ENCODE data around the gene TAB2. TPM values are rescaled to one million over a fixed set of nuclear protein-coding genes. Genes with fewer than 3 reads are reported as not detected.

Gene TAB2
- total and polyA plus RNA-seq, 4 donors = 22.2 to 68.6 (median 58.9) TPM

GRCh38 chr6:149302723-149303122 is 14.8 kb upstream of the TAB2 start:
- Histone ChIP-seq H3K4me3 (ENCODE audit: low read length in 2 of 2) (no peak overlapping the region), H3K4me1 (ENCODE audit: control insufficient read depth in 1 of 2, insufficient read depth in 2 of 2, low read length in 2 of 2) (no peaks in the 10 kb centered on the region), H3K36me3 (ENCODE audit: control insufficient read depth in 1 of 2, insufficient read depth in 2 of 2, low read length in 1 of 2) (no peaks in the 10 kb centered on the region), H3K27ac (ENCODE audit: low read depth in 1 of 2, low read length in 2 of 2) (no peak overlapping the region), H3K9me3 (ENCODE audit: control insufficient read depth, low read length) (no peaks in the 10 kb centered on the region), H3K27me3 (ENCODE audit: control insufficient read depth in 1 of 2, insufficient read depth in 2 of 2, low read length in 1 of 2) (no peaks in the 10 kb centered on the region)
- intact Hi-C loops (cut with DNase I) = no loop called here
- 95 to 96% methylated on average over 3 of the region's 3 CpGs for WGBS, 2 donors
- ATAC-seq (ENCODE audit: low FRiP score) (no peak), DNase-seq (no peak)

- DNase-seq = no peak
- no peaks in the 10 kb centered on the region for H3K36me3 ChIP-seq (ENCODE audit: control insufficient read depth in 1 of 2, insufficient read depth in 2 of 2, low read length in 1 of 2)
- H3K27me3 ChIP-seq (ENCODE audit: control insufficient read depth in 1 of 2, insufficient read depth in 2 of 2, low read length in 1 of 2) = no peaks in the 10 kb centered on the region
- WGBS, 2 donors = 76 to 81% methylated on average over 1 of the region's 1 CpG
- H3K9me3 ChIP-seq (ENCODE audit: control insufficient read depth, low read length) = no peaks in the 10 kb centered on the region
- no peak overlapping the region for H3K4me3 ChIP-seq (ENCODE audit: low read length in 2 of 2)
- intact Hi-C loops (cut with DNase I) = no loop called here
- ATAC-seq (ENCODE audit: low FRiP score) = no peak
- no peak overlapping the region for H3K27ac ChIP-seq (ENCODE audit: low read depth in 1 of 2, low read length in 2 of 2)
- H3K4me1 ChIP-seq (ENCODE audit: control insufficient read depth in 1 of 2, insufficient read depth in 2 of 2, low read length in 2 of 2) = no peaks in the 10 kb centered on the region
Measured at GRCh38 chr6:149303468-149303867, 14.0 kb upstream of the TAB2 start.

GRCh38 chr6:149305372-149305771 is 12.1 kb upstream of the TAB2 start:
- intact Hi-C loops (cut with DNase I) = no loop called here
- DNase-seq (no peak), ATAC-seq (ENCODE audit: low FRiP score) (no peak)
- Histone ChIP-seq H3K9me3 (ENCODE audit: control insufficient read depth, low read length) (no peaks in the 10 kb centered on the region), H3K4me1 (ENCODE audit: control insufficient read depth in 1 of 2, insufficient read depth in 2 of 2, low read length in 2 of 2) (no peaks in the 10 kb centered on the region), H3K4me3 (ENCODE audit: low read length in 2 of 2) (no peak overlapping the region), H3K36me3 (ENCODE audit: control insufficient read depth in 1 of 2, insufficient read depth in 2 of 2, low read length in 1 of 2) (no peaks in the 10 kb centered on the region), H3K27me3 (ENCODE audit: control insufficient read depth in 1 of 2, insufficient read depth in 2 of 2, low read length in 1 of 2) (no peaks in the 10 kb centered on the region), H3K27ac (ENCODE audit: low read depth in 1 of 2, low read length in 2 of 2) (no peak overlapping the region)
- WGBS, 2 donors = 67 to 79% methylated on average over 3 of the region's 3 CpGs

GRCh38 chr6:149306967-149307366 is 10.5 kb upstream of the TAB2 start:
- Histone ChIP-seq H3K4me3 (ENCODE audit: low read length in 2 of 2) (no peak overlapping the region), H3K27ac (ENCODE audit: low read depth in 1 of 2, low read length in 2 of 2) (no peak overlapping the region), H3K4me1 (ENCODE audit: control insufficient read depth in 1 of 2, insufficient read depth in 2 of 2, low read length in 2 of 2) (no peaks in the 10 kb centered on the region), H3K36me3 (ENCODE audit: control insufficient read depth in 1 of 2, insufficient read depth in 2 of 2, low read length in 1 of 2) (no peaks in the 10 kb centered on the region), H3K9me3 (ENCODE audit: control insufficient read depth, low read length) (no peaks in the 10 kb centered on the region), H3K27me3 (ENCODE audit: control insufficient read depth in 1 of 2, insufficient read depth in 2 of 2, low read length in 1 of 2) (no peaks in the 10 kb centered on the region)
- intact Hi-C loops (cut with DNase I) = no loop called here
- no peak for ATAC-seq (ENCODE audit: low FRiP score)
- DNase-seq = no peak
- 85% methylated on average over 3 of the region's 3 CpGs for WGBS, 2 donors

- H3K36me3 ChIP-seq (ENCODE audit: control insufficient read depth in 1 of 2, insufficient read depth in 2 of 2, low read length in 1 of 2) = no peaks in the 10 kb centered on the region
- intact Hi-C loops (cut with DNase I) = loop anchor here in 1 of 2 donors (10.0 kb wide), 1 partner anchor 226 kb away; no protein-coding TSS in a partner anchor
- 59 to 88% methylated on average over 4 of the region's 4 CpGs for WGBS, 2 donors
Measured at GRCh38 chr6:149311293-149311692, 6.2 kb upstream of the TAB2 start.

GRCh38 chr6:149311766-149312165 is 5.7 kb upstream of the TAB2 start:
- WGBS, 2 donors = 90 to 96% methylated on average over 1 of the region's 1 CpG
- intact Hi-C loops (cut with DNase I) = loop anchor here in 1 of 2 donors (10.0 kb wide), 1 partner anchor 227 kb away; no protein-coding TSS in a partner anchor
- H3K9me3 ChIP-seq (ENCODE audit: control insufficient read depth, low read length) = no peaks in the 10 kb centered on the region
- no peak for DNase-seq
- H3K27me3 ChIP-seq (ENCODE audit: control insufficient read depth in 1 of 2, insufficient read depth in 2 of 2, low read length in 1 of 2) = peaks cover 0 to 1% of the 10 kb centered on the region in 2 donors
- H3K27ac ChIP-seq (ENCODE audit: low read depth in 1 of 2, low read length in 2 of 2) = no peak overlapping the region
- no peak overlapping the region for H3K4me3 ChIP-seq (ENCODE audit: low read length in 2 of 2)
- no peaks in the 10 kb centered on the region for H3K36me3 ChIP-seq (ENCODE audit: control insufficient read depth in 1 of 2, insufficient read depth in 2 of 2, low read length in 1 of 2)
- no peaks in the 10 kb centered on the region for H3K4me1 ChIP-seq (ENCODE audit: control insufficient read depth in 1 of 2, insufficient read depth in 2 of 2, low read length in 2 of 2)
- no peak for ATAC-seq (ENCODE audit: low FRiP score)

More at GRCh38 chr6:149311293-149311692, 6.2 kb upstream of the TAB2 start:
- Histone ChIP-seq H3K9me3 (ENCODE audit: control insufficient read depth, low read length) (no peaks in the 10 kb centered on the region), H3K27me3 (ENCODE audit: control insufficient read depth in 1 of 2, insufficient read depth in 2 of 2, low read length in 1 of 2) (peaks cover 0 to 1% of the 10 kb centered on the region in 2 donors), H3K4me1 (ENCODE audit: control insufficient read depth in 1 of 2, insufficient read depth in 2 of 2, low read length in 2 of 2) (no peaks in the 10 kb centered on the region), H3K4me3 (ENCODE audit: low read length in 2 of 2) (no peak overlapping the region), H3K27ac (ENCODE audit: low read depth in 1 of 2, low read length in 2 of 2) (no peak overlapping the region)
- no peak for DNase-seq
- no peak for ATAC-seq (ENCODE audit: low FRiP score)

- no peaks in the 10 kb centered on the region for H3K36me3 ChIP-seq (ENCODE audit: control insufficient read depth in 1 of 2, insufficient read depth in 2 of 2, low read length in 1 of 2)
- no peaks in the 10 kb centered on the region for H3K4me1 ChIP-seq (ENCODE audit: control insufficient read depth in 1 of 2, insufficient read depth in 2 of 2, low read length in 2 of 2)
- ATAC-seq (ENCODE audit: low FRiP score) (no peak), DNase-seq (no peak)
- H3K9me3 ChIP-seq (ENCODE audit: control insufficient read depth, low read length) = no peaks in the 10 kb centered on the region
- no peak overlapping the region for H3K27ac ChIP-seq (ENCODE audit: low read depth in 1 of 2, low read length in 2 of 2)
- intact Hi-C loops (cut with DNase I) = loop anchor here in 1 of 2 donors (10.0 kb wide), 1 partner anchor 228 kb away; no protein-coding TSS in a partner anchor
- H3K27me3 ChIP-seq (ENCODE audit: control insufficient read depth in 1 of 2, insufficient read depth in 2 of 2, low read length in 1 of 2) = peaks cover 0 to 1% of the 10 kb centered on the region in 2 donors
- no peak overlapping the region for H3K4me3 ChIP-seq (ENCODE audit: low read length in 2 of 2)
- WGBS, 2 donors = 62 to 85% methylated on average over 5 of the region's 5 CpGs
Measured at GRCh38 chr6:149313070-149313469, 4.4 kb upstream of the TAB2 start.

- Histone ChIP-seq H3K4me3 (ENCODE audit: low read length in 2 of 2) (no peak overlapping the region), H3K27ac (ENCODE audit: low read depth in 1 of 2, low read length in 2 of 2) (no peak overlapping the region), H3K4me1 (ENCODE audit: control insufficient read depth in 1 of 2, insufficient read depth in 2 of 2, low read length in 2 of 2) (no peaks in the 10 kb centered on the region), H3K27me3 (ENCODE audit: control insufficient read depth in 1 of 2, insufficient read depth in 2 of 2, low read length in 1 of 2) (peaks cover 0 to 1% of the 10 kb centered on the region in 2 donors), H3K36me3 (ENCODE audit: control insufficient read depth in 1 of 2, insufficient read depth in 2 of 2, low read length in 1 of 2) (no peaks in the 10 kb centered on the region), H3K9me3 (ENCODE audit: control insufficient read depth, low read length) (no peaks in the 10 kb centered on the region)
- DNase-seq (no peak), ATAC-seq (ENCODE audit: low FRiP score) (no peak)
- WGBS, 2 donors = 96 to 100% methylated on average over 1 of the region's 1 CpG
- intact Hi-C loops (cut with DNase I) = loop anchor here in 1 of 2 donors (10.0 kb wide), 1 partner anchor 229 kb away; no protein-coding TSS in a partner anchor
Measured at GRCh38 chr6:149313861-149314260, 3.7 kb upstream of the TAB2 start.

- H3K4me3 ChIP-seq (ENCODE audit: low read length in 2 of 2) = no peak overlapping the region
- no peak for DNase-seq
- no peaks in the 10 kb centered on the region for H3K4me1 ChIP-seq (ENCODE audit: control insufficient read depth in 1 of 2, insufficient read depth in 2 of 2, low read length in 2 of 2)
- H3K27me3 ChIP-seq (ENCODE audit: control insufficient read depth in 1 of 2, insufficient read depth in 2 of 2, low read length in 1 of 2) = peaks cover 0 to 1% of the 10 kb centered on the region in 2 donors
- no peak overlapping the region for H3K27ac ChIP-seq (ENCODE audit: low read depth in 1 of 2, low read length in 2 of 2)
- H3K36me3 ChIP-seq (ENCODE audit: control insufficient read depth in 1 of 2, insufficient read depth in 2 of 2, low read length in 1 of 2) = no peaks in the 10 kb centered on the region
- no peak for ATAC-seq (ENCODE audit: low FRiP score)
- intact Hi-C loops (cut with DNase I) = loop anchor here in 1 of 2 donors (10.0 kb wide), 1 partner anchor 230 kb away; no protein-coding TSS in a partner anchor
- WGBS, 2 donors = 76 to 89% methylated on average over 1 of the region's 1 CpG
- no peaks in the 10 kb centered on the region for H3K9me3 ChIP-seq (ENCODE audit: control insufficient read depth, low read length)
Measured at GRCh38 chr6:149314325-149314905, 3.1 kb upstream of the TAB2 start.
